Hepatocyte (in vitro differentiated cells): ENCODE data around the gene TMEFF2.

Source experiments
- CTCF ChIP-seq: fragments of 200-600 bp; sonication (generic); IDR thresholded peaks from 2 replicates; pipeline ENCODE4 v1.5.1; 2016; ENCODE audit warnings: antibody characterized with exemption, mild to moderate bottlenecking; ENCODE audit not compliant: poor library complexity
- EZH2 ChIP-seq: fragments of 200-600 bp; sonication (generic); IDR thresholded peaks from 2 replicates; pipeline ENCODE4 v1.6.1; 2016; ENCODE audit warnings: antibody characterized with exemption, mild to moderate bottlenecking, borderline replicate concordance
- EZH2phosphoT487 ChIP-seq: fragments of 200-600 bp; sonication (generic); IDR thresholded peaks from one replicate; pipeline ENCODE4 v1.6.1; 2018; ENCODE audit warnings: antibody characterized with exemption, mild to moderate bottlenecking, low read depth, moderate library complexity; ENCODE audit not compliant: unreplicated experiment, severe bottlenecking

GRCh38 chr2:192091476-192091875, 103.3 kb downstream of the TMEFF2 start:
- no peak for TF ChIP-seq CTCF
- TF ChIP-seq EZH2phosphoT487, result no peak
- TF ChIP-seq EZH2, result no peak
